Bronchial epithelial cell (primary cell): ENCODE data around the gene CELF4. TPM values are rescaled to one million over a fixed set of nuclear protein-coding genes. Genes with fewer than 3 reads are reported as not detected.

ENCODE experiments used
- DNase-seq: peaks from one replicate; pipeline ENCODE4 v3.0.0-alpha.2; 2010; ENCODE audit warnings: low read depth
- FAIRE-seq: peaks from 2 replicates; lab custom pipeline; 2011; peaks lifted over from hg19 to GRCh38; lab: Jason Lieb, UNC
- H3K27me3 ChIP-seq: 2 replicates; pipeline ENCODE4 v1.5.1; 2011; ENCODE audit warnings: low read length; ENCODE audit not compliant: control insufficient read depth, insufficient read depth
- H3K36me3 ChIP-seq: 2 replicates; pipeline ENCODE4 v1.5.1; 2011; ENCODE audit warnings: low read length; ENCODE audit not compliant: control insufficient read depth, insufficient read depth
- H3K4me3 ChIP-seq: 2 replicates; pipeline ENCODE4 v1.5.1; 2011; ENCODE audit warnings: mild to moderate bottlenecking, low read depth, low read length, control low read depth
- total RNA-seq: library from RNA; depleted of rRNA; stranded (reverse); fragments of >200 nt; gene quantifications from 2 replicates; pipeline ENCODE4 v1.2.1, GENCODE V29; 2014
- TF ChIP-seq, protein P1 (sequence below): IDR thresholded peaks from 2 replicates; pipeline ENCODE4 v1.5.1; 2011; ENCODE audit warnings: mild to moderate bottlenecking, moderate library complexity, low read length, control low read depth, inconsistent platforms; ENCODE audit not compliant: insufficient read depth, severe bottlenecking

The CELF4 gene
- total RNA-seq, 1 donor from 2014 or later, result not detected

DNA sequence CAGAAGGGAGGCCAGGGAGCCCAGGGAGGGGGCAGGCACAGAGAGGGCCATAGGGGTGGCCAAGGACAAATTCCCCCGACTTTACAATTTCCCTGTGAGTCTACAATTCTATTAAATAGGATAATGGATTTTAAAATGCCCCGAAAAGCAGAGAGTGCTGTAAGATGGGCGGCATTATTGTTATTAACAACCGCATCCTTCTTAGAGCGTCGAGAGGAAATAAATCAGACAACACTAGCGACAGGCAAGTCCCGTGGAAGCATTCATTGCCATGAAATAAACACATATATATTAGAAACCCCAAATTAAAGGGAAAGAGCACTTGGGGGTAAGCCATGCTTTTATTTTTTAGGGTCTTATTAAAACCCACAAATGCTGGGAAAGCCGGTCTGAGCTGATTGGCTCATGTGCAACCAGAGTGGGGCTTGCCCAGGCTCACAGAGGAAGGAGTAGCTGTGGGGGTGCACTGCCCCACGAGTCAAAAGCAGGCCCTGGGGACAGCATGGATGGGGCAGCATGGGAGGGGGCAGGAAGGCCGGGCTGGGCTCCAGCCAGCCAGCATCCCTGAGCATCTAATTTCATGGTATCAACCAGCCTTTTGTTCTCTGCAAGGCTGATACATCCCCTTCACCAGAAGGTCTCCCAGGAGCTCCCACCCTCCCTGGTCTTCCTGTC lies 187.1 kb downstream of the CELF4 start:
- H3K4me3 ChIP-seq, result no peak overlapping the region
- DNase-seq, result no peak
- H3K27me3 ChIP-seq, result peaks cover 2% of the 10 kb centered on the region
- TF ChIP-seq, protein P1, sequence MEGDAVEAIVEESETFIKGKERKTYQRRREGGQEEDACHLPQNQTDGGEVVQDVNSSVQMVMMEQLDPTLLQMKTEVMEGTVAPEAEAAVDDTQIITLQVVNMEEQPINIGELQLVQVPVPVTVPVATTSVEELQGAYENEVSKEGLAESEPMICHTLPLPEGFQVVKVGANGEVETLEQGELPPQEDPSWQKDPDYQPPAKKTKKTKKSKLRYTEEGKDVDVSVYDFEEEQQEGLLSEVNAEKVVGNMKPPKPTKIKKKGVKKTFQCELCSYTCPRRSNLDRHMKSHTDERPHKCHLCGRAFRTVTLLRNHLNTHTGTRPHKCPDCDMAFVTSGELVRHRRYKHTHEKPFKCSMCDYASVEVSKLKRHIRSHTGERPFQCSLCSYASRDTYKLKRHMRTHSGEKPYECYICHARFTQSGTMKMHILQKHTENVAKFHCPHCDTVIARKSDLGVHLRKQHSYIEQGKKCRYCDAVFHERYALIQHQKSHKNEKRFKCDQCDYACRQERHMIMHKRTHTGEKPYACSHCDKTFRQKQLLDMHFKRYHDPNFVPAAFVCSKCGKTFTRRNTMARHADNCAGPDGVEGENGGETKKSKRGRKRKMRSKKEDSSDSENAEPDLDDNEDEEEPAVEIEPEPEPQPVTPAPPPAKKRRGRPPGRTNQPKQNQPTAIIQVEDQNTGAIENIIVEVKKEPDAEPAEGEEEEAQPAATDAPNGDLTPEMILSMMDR, result no peak
- no peak for FAIRE-seq
- H3K36me3 ChIP-seq, result no peaks in the 10 kb centered on the region

- no peak for DNase-seq
- Histone ChIP-seq H3K4me3 (no peak overlapping the region), H3K36me3 (no peaks in the 10 kb centered on the region), H3K27me3 (peaks cover 2% of the 10 kb centered on the region)
- FAIRE-seq, result no peak
- TF ChIP-seq, protein P1, result no peak
Measured at GRCh38 chr18:37375181-37375580, 190.4 kb downstream of the CELF4 start.

GRCh38 chr18:37368110-37368954 lies 197.3 kb downstream of the CELF4 start:
- FAIRE-seq (no peak), DNase-seq (no peak)
- Histone ChIP-seq H3K27me3 (peaks cover 7% of the 10 kb centered on the region), H3K36me3 (no peaks in the 10 kb centered on the region), H3K4me3 (no peak overlapping the region)
- TF ChIP-seq, protein P1, result no peak

- peaks cover 7% of the 10 kb centered on the region for H3K27me3 ChIP-seq
- no peak for FAIRE-seq
- no peaks in the 10 kb centered on the region for H3K36me3 ChIP-seq
- TF ChIP-seq, protein P1, result no peak
- no peak for DNase-seq
- H3K4me3 ChIP-seq, result no peak overlapping the region
Measured at GRCh38 chr18:37364237-37364636, 201.4 kb downstream of the CELF4 start.

- Histone ChIP-seq H3K27me3 (peaks cover 5% of the 10 kb centered on the region), H3K36me3 (no peaks in the 10 kb centered on the region), H3K4me3 (no peak overlapping the region)
- no peak for DNase-seq
- no peak for FAIRE-seq
- TF ChIP-seq, protein P1, result no peak
Measured at GRCh38 chr18:37362158-37362890, 203.3 kb downstream of the CELF4 start.
